HG02885 (cell line): ENCODE results near the gene LAMB3.
A peak's percentile ranks its signal among the peaks of the same experiment; 100 is the strongest.

Source experiments
- ATAC-seq: cut with Tn5 transposase; IDR thresholded peaks from one replicate; pipeline ENCODE4 v1.9.1; 2021; ENCODE audit warnings: mild to moderate bottlenecking; ENCODE audit not compliant: unreplicated experiment, poor library complexity

The LAMB3 gene

GRCh38 chr1:209569455-209570207, 82.6 kb downstream of the LAMB3 start:
- ATAC-seq = peak; percentile 54

DNA sequence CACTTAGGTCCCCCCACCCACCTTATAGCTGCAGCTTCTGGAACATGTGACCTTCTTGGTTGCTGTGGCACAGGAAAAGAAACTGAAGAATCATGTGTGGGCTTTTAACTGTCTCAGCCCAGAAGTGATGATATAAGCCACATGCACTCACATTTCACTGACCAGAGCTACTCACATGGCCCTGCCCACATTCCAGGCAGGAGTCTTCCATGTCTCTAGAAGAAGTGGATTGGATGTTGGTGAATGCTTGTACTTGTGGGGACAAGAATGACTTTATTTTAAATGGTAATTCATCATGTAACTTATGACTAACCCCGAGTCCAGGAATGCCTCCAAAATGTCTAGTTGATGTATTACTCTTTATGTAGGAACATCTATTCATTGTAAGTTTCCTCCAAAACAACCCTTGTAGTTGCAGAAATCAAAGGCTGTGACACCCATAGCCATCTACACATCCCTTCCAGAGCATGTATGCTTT, 84.5 kb downstream of the LAMB3 start:
- no peak for ATAC-seq

DNA sequence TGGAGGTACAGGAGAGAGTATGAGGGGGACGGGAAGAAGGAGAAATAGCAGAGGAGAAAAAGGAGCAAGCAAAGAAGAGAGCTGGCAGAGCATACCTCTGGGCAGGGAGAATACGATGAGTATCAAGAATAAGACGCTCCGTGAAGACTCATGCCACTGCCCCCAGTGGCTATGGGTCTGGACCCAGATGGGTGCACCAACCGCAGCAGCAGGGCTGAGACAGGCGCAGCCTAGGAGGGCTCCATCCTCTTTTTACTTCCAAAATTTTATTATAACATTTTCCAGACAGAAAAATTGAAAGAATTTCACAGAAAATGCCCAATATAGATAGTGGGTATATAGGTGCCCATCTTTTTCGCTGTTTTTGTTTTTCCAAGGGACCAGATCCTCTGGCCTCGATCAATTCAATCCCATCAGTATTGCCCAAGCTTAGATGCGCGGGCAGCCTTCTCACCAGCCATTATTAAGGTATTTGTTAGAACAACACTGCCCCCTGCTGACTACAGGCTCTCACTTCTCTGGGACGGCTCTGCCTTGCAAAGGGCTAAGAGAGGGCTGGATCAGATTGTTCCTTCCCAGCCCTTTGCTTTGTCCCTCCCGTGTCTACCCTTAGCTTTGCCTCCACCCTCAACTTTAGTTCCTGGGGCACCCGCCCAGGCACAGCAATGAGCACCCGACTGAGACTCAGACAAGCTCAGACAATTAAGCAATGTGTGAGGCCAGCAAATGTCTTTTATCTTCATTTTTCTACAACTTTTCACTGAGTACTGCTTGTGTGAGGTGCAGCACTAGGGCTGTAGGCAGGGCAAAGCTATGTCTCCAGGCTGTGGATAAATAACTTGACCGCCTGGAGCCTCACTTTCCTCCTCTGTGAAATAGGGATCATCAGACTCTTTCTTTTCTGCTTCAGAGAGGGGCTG, 86.2 kb downstream of the LAMB3 start:
- ATAC-seq = peak; percentile 93
